T-helper 1 cell (primary cell): ENCODE data around the gene NEUROD2.
"Not testable (repeated sequence)": the region's sequence is repeated elsewhere in the genome, so short reads cannot be mapped to it uniquely, and the experiment has no call there.

Experiments
- DNase-seq, 5 donors: peaks; one replicate each; pipeline ENCODE4 v3.0.0-alpha.2; 2012 to 2020

NEUROD2 gene

GRCh38 chr17:39601758-39602532, 5.8 kb downstream of the NEUROD2 start:
- DNase-seq: no peak

- no peak for DNase-seq
These were observed 6.6 kb downstream of the NEUROD2 start for GRCh38 chr17:39600997-39601597.

- no peak for DNase-seq
These were observed 7.3 kb downstream of the NEUROD2 start for GRCh38 chr17:39600288-39600996.

GRCh38 chr17:39599665-39600231, 8.0 kb downstream of the NEUROD2 start:
- no peak for DNase-seq

GRCh38 chr17:39599004-39599664, 8.6 kb downstream of the NEUROD2 start:
- DNase-seq: no peak

GRCh38 chr17:39598630-39599003, 9.1 kb downstream of the NEUROD2 start:
- no peak for DNase-seq

GRCh38 chr17:39598047-39598481, 9.7 kb downstream of the NEUROD2 start:
- no peak for DNase-seq

- no peak for DNase-seq
These were observed 10.2 kb downstream of the NEUROD2 start for GRCh38 chr17:39597372-39598046.

GRCh38 chr17:39596543-39597267, 11.0 kb downstream of the NEUROD2 start:
- no peak for DNase-seq

GRCh38 chr17:39595928-39596510, 11.7 kb downstream of the NEUROD2 start:
- no peak for DNase-seq

- no peak for DNase-seq
These were observed 12.4 kb downstream of the NEUROD2 start for GRCh38 chr17:39595294-39595693.

- no peak for DNase-seq
These were observed 14.3 kb downstream of the NEUROD2 start for GRCh38 chr17:39593371-39593770.

- peak in 1 of 5 donors; percentile 33 for DNase-seq
These were observed 15.5 kb downstream of the NEUROD2 start for GRCh38 chr17:39591958-39592954.

GRCh38 chr17:39590180-39590579, 17.5 kb downstream of the NEUROD2 start:
- not testable (repeated sequence) for DNase-seq

- no peak for DNase-seq
These were observed 25.1 kb downstream of the NEUROD2 start for GRCh38 chr17:39582658-39583057.

GRCh38 chr17:39581759-39582085, 26.0 kb downstream of the NEUROD2 start:
- DNase-seq: no peak

- DNase-seq: no peak
These were observed 26.5 kb downstream of the NEUROD2 start for GRCh38 chr17:39581071-39581758.

- DNase-seq: no peak
These were observed 27.6 kb downstream of the NEUROD2 start for GRCh38 chr17:39580082-39580468.

- no peak for DNase-seq
These were observed 28.2 kb downstream of the NEUROD2 start for GRCh38 chr17:39579318-39580081.
